GM19043 (cell line): ENCODE measurements around the gene IKBKE.
"Not testable (repeated sequence)": the region's sequence is repeated elsewhere in the genome, so short reads cannot be mapped to it uniquely, and the experiment has no call there.

Experiments
- ATAC-seq: cut with Tn5 transposase; IDR thresholded peaks from one replicate; pipeline ENCODE4 v1.9.1; 2021; ENCODE audit warnings: low read depth; ENCODE audit not compliant: unreplicated experiment

The IKBKE gene

GRCh38 chr1:206472024-206472423, 1.7 kb downstream of the IKBKE start:
- no peak for ATAC-seq

GRCh38 chr1:206472454-206472853, 2.2 kb downstream of the IKBKE start:
- ATAC-seq: no peak

- no peak for ATAC-seq
Observed at GRCh38 chr1:206472886-206473285, 2.6 kb downstream of the IKBKE start.

GRCh38 chr1:206476058-206476457, 5.8 kb downstream of the IKBKE start:
- no peak for ATAC-seq

GRCh38 chr1:206476591-206476990, 6.3 kb downstream of the IKBKE start:
- ATAC-seq: no peak

- ATAC-seq: no peak
Observed at GRCh38 chr1:206477110-206477509, 6.8 kb downstream of the IKBKE start.

GRCh38 chr1:206477581-206478380, 7.5 kb downstream of the IKBKE start:
- no peak for ATAC-seq

- no peak for ATAC-seq
Observed at GRCh38 chr1:206478746-206479145, 8.5 kb downstream of the IKBKE start.

- ATAC-seq: no peak
Observed at GRCh38 chr1:206479183-206480125, 9.2 kb downstream of the IKBKE start.

- ATAC-seq: no peak
Observed at GRCh38 chr1:206480211-206480610, 9.9 kb downstream of the IKBKE start.

- no peak for ATAC-seq
Observed at GRCh38 chr1:206482611-206483010, 12.3 kb downstream of the IKBKE start.

GRCh38 chr1:206483864-206484263, 13.6 kb downstream of the IKBKE start:
- ATAC-seq: not testable (repeated sequence)

- no peak for ATAC-seq
Observed at GRCh38 chr1:206484901-206485300, 14.6 kb downstream of the IKBKE start.

- no peak for ATAC-seq
Observed at GRCh38 chr1:206486995-206487788, 16.9 kb downstream of the IKBKE start.

- ATAC-seq: no peak
Observed at GRCh38 chr1:206487970-206488369, 17.7 kb downstream of the IKBKE start.

GRCh38 chr1:206488466-206488865, 18.2 kb downstream of the IKBKE start:
- no peak for ATAC-seq

- ATAC-seq: no peak
Observed at GRCh38 chr1:206489980-206490770, 19.9 kb downstream of the IKBKE start.

GRCh38 chr1:206490771-206491405, 20.6 kb downstream of the IKBKE start:
- no peak for ATAC-seq

GRCh38 chr1:206491616-206492015, 21.3 kb downstream of the IKBKE start:
- ATAC-seq: no peak
